DMS153 treated with DMSO at 0.1 percent for 48 hours (cell line): Measurements from ENCODE around the gene EXOC6.
"Not testable (repeated sequence)": the region's sequence is repeated elsewhere in the genome, so short reads cannot be mapped to it uniquely, and the experiment has no call there.

Source experiments
- DNase-seq: peaks from one replicate; lab custom pipeline; 2025; ENCODE audit not compliant: unreplicated experiment; lab: John Stamatoyannopoulos, UW

The EXOC6 gene

GRCh38 chr10:93075369-93076221, 227.3 kb downstream of the EXOC6 start:
- no peak for DNase-seq

DNA sequence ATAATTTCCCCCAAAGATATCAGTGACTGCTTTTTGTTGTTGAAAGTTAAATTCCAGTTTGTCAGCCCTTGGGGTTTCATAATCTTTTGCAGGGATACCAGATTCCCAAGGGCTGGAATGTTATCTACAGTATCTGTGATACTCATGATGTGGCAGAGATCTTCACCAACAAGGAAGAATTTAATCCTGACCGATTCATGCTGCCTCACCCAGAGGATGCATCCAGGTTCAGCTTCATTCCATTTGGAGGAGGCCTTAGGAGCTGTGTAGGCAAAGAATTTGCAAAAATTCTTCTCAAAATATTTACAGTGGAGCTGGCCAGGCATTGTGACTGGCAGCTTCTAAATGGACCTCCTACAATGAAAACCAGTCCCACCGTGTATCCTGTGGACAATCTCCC, 228.6 kb downstream of the EXOC6 start:
- DNase-seq = no peak

DNA sequence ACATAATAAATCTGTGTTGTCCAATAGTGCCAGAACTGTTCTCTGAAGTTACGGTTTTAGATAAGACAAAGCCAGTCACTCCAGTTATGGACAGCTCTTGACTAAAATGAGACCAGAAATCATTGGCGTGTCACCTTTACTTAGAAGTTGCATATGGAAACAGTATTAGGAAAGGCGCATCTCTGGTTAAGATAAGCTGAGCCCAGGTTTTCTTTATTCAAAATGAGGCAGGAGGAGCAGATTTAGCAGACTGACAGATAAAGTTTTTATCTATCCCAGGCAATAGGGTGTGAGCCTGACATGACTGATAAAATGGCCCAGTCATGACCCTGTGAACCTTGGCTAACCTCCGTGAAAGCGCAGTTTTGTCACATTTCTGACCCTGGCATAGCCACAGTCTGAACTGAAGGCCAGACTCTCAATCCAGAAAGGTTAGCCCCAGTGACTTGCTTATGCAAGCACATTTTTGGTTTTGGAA, 229.6 kb downstream of the EXOC6 start:
- DNase-seq = no peak

- DNase-seq = no peak
These were observed 231.5 kb downstream of the EXOC6 start for GRCh38 chr10:93079663-93080349.

DNA sequence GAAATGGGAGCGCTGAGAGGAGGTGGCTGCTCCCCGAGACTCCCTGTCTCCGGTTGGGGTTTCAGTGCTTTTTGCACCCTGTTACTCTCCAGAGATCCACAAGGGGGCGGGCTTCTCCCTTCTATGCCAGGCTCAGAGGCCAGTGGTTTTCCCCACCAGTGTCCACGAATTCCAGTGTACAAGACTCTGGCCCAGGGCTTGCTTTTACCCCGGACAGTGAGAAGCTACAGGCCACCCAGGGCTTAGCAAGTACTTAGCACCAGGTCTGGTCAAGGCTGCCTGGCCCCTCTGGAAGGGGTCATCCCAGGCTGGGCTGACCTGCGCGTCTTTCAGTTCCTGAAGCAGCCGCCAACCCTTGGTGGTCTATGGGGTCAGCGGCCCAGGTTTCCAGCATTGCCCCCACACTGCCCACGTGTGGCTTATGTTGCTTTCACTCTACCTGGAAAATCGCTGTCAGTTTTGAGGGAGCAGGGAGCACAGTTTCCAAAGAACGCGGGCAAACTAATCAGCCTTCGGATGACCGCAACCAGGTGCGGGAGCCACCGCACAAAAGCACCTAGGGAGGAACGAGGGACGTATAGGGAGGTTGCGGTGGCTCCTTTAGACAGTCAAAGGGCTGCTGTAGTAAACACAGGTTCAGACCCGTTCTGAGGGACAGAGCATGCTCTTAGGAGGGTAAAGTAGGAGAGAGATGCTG, 232.2 kb downstream of the EXOC6 start:
- DNase-seq = no peak

DNA sequence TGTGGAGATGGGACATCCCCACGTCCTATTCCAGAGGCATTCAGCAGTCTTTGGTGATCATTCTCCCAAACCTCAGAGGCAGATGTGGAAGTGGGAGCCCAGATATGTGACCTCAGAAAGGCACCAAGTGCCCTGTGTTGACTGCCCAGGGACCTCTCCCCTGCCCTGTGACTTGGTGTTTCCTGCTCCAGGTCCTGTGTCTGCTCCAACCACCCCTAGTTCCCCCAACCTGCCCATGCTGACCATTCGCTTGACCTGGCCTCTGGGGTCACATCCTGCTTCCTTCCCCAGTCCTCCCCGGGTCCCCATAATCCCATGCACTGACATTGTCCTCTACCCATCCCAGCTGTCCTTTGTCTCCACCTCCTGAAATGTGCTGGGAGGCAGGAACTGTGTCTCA, 233.0 kb downstream of the EXOC6 start:
- DNase-seq = no peak

GRCh38 chr10:93081834-93082233, 233.5 kb downstream of the EXOC6 start:
- no peak for DNase-seq

DNA sequence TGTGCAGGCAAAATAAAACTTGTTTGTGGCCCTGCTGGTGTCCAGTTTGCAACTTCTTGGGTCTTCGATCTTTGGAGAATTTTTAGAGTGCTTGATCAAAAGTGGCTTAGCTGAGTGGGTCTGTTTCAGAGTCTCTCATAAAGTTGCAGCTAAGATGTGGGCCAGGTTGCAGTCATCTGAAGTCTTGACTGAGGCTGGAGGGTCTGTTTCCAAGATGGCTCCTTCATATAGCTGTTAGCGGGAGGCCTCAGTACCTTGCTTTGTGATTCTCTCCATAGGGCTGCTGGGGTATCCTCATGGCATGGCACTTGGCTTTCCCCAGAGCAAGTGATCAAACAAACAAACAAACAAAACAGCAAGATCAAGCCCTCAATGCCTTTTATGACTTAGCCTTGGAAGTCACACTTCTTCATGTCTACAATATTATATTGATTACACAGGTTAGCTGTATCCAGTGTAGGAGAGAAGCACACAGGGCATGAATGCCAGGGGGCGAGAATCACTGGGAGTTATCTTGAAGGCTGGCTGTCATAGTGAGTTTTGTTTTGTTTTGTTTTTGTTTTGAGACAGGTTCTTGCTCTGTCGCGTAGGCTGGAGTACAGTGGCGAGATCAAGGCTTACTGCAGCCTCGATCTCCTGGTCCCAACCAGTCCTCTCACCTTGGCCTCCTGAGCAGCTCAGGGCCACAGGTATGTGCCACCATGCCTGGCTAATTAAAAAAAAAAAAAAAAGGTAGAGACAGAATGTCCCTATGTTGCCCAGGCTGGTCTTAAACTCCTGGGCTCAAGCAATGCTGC, 235.6 kb downstream of the EXOC6 start:
- no peak for DNase-seq

- DNase-seq = no peak
These were observed 237.0 kb downstream of the EXOC6 start for GRCh38 chr10:93085272-93085859.

DNA sequence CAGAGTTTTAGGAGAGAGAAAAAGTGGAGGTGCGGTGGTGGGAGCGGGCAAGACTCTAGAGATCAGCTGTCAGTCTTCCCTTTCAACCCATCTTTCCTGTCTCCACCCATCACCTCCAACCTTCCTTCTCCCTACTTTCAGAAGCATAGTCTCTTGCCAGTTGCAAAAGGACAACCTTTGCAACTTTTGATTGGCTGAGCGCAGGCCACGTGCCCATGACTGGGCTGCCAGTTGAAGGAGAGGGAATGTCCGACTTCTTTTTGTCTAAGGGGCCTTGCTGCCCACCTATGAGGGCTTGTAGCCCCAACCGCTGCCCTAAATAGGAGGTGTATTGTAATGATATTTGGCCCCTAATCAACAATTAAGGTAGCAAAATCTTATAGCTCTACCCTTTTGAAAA, 238.0 kb downstream of the EXOC6 start:
- no peak for DNase-seq

DNA sequence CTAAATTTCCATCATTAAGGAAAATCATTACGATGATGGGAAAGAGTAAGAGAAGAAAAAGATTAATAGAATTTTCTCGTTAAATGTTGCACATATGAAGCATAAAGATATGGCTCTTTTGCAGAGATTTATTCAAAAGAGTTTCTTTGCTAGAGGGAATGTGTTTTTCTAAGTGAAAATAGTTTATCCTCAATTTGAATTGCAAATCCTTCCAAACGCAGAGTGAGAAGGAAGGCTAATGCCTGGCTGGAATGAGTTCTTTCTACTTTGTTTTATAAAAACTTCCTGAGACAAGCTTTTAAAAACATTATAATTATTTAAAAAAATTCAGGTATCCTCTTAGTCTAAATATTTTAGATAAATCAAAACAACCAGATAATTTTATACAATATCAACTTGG, 239.5 kb downstream of the EXOC6 start:
- no peak for DNase-seq

GRCh38 chr10:93088466-93088865, 240.1 kb downstream of the EXOC6 start:
- no peak for DNase-seq

DNA sequence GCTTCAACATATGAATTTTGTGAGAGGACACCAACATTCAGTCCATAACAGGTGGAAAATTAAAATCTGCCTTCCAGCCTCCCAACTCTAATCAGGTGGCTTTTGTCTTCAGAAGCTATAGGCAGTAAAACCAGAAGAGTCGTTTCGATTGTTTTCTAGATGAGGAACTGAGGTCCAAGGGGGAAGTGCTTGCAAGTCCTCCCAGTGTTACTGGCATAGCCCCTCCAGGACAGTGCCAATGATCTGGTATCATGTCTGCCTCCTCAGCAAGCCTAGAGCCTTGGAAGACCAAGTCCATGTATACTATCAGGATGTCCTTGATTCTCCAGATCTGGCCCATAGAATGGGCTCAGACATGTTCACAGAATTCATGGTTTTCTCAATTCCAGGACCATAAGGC, 242.3 kb downstream of the EXOC6 start:
- no peak for DNase-seq

GRCh38 chr10:93091960-93092359, 243.6 kb downstream of the EXOC6 start:
- DNase-seq = no peak

- no peak for DNase-seq
These were observed 246.9 kb downstream of the EXOC6 start for GRCh38 chr10:93095225-93095624.

- no peak for DNase-seq
These were observed 248.6 kb downstream of the EXOC6 start for GRCh38 chr10:93096901-93097300.

- no peak for DNase-seq
These were observed 249.1 kb downstream of the EXOC6 start for GRCh38 chr10:93097386-93097785.

DNA sequence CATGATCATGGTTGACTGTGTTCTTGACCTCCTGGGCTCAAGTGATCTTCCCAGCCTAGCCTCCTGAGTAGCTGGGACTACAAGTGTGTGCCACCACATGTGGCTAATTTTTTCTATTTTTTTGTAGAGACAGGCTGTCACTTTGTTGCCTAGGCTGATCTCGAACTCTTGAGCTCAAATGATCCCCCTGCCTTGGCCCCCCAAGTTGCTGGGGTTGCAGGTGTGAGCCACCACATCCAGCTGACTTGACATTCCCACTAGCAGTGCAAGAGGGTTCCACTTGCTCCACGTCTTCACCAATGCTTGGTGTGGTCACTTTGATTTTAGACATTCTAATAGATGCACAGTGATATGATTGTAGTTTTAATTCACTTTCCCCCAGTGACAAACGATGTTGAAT, 250.5 kb downstream of the EXOC6 start:
- DNase-seq = no peak

GRCh38 chr10:93099670-93100069, 251.3 kb downstream of the EXOC6 start:
- DNase-seq = no peak

- not testable (repeated sequence) for DNase-seq
These were observed 252.8 kb downstream of the EXOC6 start for GRCh38 chr10:93101148-93101547.

- no peak for DNase-seq
These were observed 255.6 kb downstream of the EXOC6 start for GRCh38 chr10:93103953-93104352.
